HCT116 (cell line): ENCODE measurements around the gene POU5F1. TPM values are rescaled to one million over a fixed set of nuclear protein-coding genes. Genes with fewer than 3 reads are reported as not detected.

Source experiments
- EGR1 ChIP-seq: IDR thresholded peaks from 2 replicates; pipeline ENCODE4 v1.6.1; 2012; ENCODE audit warnings: low read depth
- EZH2phosphoT487 ChIP-seq: fragments of 200-600 bp; IDR thresholded peaks from 2 replicates; pipeline ENCODE4 v1.6.1; 2018; ENCODE audit warnings: antibody characterized with exemption, borderline replicate concordance
- FOSL1 ChIP-seq: IDR thresholded peaks from 2 replicates; pipeline ENCODE4 v1.6.1; 2012; ENCODE audit warnings: low read depth
- JUND ChIP-seq: IDR thresholded peaks from 2 replicates; pipeline ENCODE4 v1.6.1; 2012
- POLR2AphosphoS5 ChIP-seq: IDR thresholded peaks from 2 replicates; pipeline ENCODE4 v1.6.1; 2011; ENCODE audit warnings: mild to moderate bottlenecking, low read depth, low read length, moderate library complexity
- SP1 ChIP-seq: IDR thresholded peaks from 2 replicates; pipeline ENCODE4 v1.6.1; 2012; ENCODE audit warnings: low read depth
- TCF7L2 ChIP-seq: IDR thresholded peaks from 2 replicates; pipeline ENCODE4 v1.7.0; 2011; ENCODE audit warnings: borderline replicate concordance, inconsistent platforms; ENCODE audit not compliant: insufficient read depth, insufficient read length; ENCODE audit errors: extremely low read depth
- ZFX ChIP-seq: fragments of 450-650 bp; IDR thresholded peaks from 2 replicates; pipeline ENCODE4 v1.6.1; 2017
- ZNF274 ChIP-seq: fragments of 200-500 bp; sonication (Bioruptor generic); IDR thresholded peaks from 2 replicates; pipeline ENCODE4 v1.6.1; 2014; ENCODE audit warnings: mild to moderate bottlenecking, low read depth, low read length, inconsistent platforms
- total RNA-seq: library from RNA; stranded (reverse); gene quantifications from one replicate; pipeline ENCODE4 v1.2.1, GENCODE V29; 2021; ENCODE audit not compliant: unreplicated experiment
- TF ChIP-seq, protein P1 (sequence below): IDR thresholded peaks from 2 replicates; pipeline ENCODE4 v1.6.1; 2012
- TF ChIP-seq, protein P2 (sequence below): IDR thresholded peaks from 2 replicates; pipeline ENCODE4 v1.6.1; 2011; ENCODE audit warnings: mild to moderate bottlenecking, low read length, moderate library complexity; ENCODE audit not compliant: insufficient replicate concordance; ENCODE audit errors: extremely low read depth

Gene POU5F1
- total RNA-seq, 1 experiment from 2014 or later: 1.9 TPM

DNA sequence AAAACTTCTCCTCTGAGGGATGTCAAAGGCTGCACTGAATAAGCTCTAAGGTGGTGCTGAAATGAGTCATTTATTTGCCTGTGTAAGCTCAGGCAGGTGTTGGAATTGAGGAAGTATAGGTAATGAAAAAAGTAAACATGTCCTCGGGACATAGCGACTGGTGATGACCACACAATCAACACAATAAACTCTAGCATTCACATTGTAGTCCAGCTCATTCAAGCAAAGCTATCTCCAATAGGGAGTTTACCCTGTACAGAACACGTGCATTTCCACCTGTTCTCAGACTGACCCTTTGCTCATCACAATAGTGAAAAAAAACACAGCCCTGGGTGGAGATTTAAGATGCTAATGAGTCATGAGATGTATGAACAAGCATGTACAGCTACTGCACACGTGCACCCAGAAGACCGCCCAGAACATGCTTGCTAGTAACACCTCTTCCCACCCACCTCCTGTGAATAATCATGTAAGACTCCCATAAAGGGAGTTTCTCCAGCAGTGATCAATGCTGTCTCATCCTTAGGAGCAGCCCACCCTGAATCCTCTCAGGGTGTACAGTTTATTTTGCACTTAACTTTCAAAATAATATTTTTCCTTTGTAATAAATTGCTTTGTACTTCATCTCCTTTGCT, 33.0 kb upstream of the POU5F1 start (continued):
- peak; percentile 41; the same call in 1 of the 2 replicates for TF ChIP-seq FOSL1
- TF ChIP-seq TCF7L2: no peak
- no peak for TF ChIP-seq ZNF274
- TF ChIP-seq, protein P1, sequence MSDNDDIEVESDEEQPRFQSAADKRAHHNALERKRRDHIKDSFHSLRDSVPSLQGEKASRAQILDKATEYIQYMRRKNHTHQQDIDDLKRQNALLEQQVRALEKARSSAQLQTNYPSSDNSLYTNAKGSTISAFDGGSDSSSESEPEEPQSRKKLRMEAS: peak; percentile 67
- 0 out of 2 replicates have a peak, but pooled peaks have one; percentile 35 for TF ChIP-seq EGR1
- TF ChIP-seq JUND: peak; percentile 71
- no peak for TF ChIP-seq EZH2phosphoT487
- no peak for TF ChIP-seq ZFX
- peak; percentile 45 for TF ChIP-seq POLR2AphosphoS5
- TF ChIP-seq, protein P2, sequence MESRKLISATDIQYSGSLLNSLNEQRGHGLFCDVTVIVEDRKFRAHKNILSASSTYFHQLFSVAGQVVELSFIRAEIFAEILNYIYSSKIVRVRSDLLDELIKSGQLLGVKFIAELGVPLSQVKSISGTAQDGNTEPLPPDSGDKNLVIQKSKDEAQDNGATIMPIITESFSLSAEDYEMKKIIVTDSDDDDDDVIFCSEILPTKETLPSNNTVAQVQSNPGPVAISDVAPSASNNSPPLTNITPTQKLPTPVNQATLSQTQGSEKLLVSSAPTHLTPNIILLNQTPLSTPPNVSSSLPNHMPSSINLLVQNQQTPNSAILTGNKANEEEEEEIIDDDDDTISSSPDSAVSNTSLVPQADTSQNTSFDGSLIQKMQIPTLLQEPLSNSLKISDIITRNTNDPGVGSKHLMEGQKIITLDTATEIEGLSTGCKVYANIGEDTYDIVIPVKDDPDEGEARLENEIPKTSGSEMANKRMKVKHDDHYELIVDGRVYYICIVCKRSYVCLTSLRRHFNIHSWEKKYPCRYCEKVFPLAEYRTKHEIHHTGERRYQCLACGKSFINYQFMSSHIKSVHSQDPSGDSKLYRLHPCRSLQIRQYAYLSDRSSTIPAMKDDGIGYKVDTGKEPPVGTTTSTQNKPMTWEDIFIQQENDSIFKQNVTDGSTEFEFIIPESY: no peak
- TF ChIP-seq SP1: peak; percentile 70
- TF ChIP-seq, all 23 proteins: peak for 7
